ENCODE results near the gene DES. TPM values are rescaled to one million over a fixed set of nuclear protein-coding genes. Genes with fewer than 3 reads are reported as not detected.

Gene DES
- total RNA-seq, 1 donor from 2014 or later: not detected

GRCh38 chr2:219452361-219453317 lies 34.5 kb downstream of the DES start:
- DNase-seq (ENCODE audit: extremely low read depth, low read depth, low spot score): no peak

GRCh38 chr2:219453671-219454590 lies 35.8 kb downstream of the DES start:
- no peak for DNase-seq (ENCODE audit: extremely low read depth, low read depth, low spot score)

- no peak for DNase-seq (ENCODE audit: extremely low read depth, low read depth, low spot score)
Observed at GRCh38 chr2:219455581-219455980, 37.4 kb downstream of the DES start.

- no peak for DNase-seq (ENCODE audit: extremely low read depth, low read depth, low spot score)
Observed at GRCh38 chr2:219457784-219458369, 39.7 kb downstream of the DES start.

GRCh38 chr2:219458996-219459395 lies 40.8 kb downstream of the DES start:
- DNase-seq (ENCODE audit: extremely low read depth, low read depth, low spot score): no peak

- no peak for DNase-seq (ENCODE audit: extremely low read depth, low read depth, low spot score)
Observed at GRCh38 chr2:219459460-219460311, 41.5 kb downstream of the DES start.

- DNase-seq (ENCODE audit: extremely low read depth, low read depth, low spot score): no peak
Observed at GRCh38 chr2:219460424-219460926, 42.3 kb downstream of the DES start.

- DNase-seq (ENCODE audit: extremely low read depth, low read depth, low spot score): no peak
Observed at GRCh38 chr2:219461047-219461514, 42.9 kb downstream of the DES start.

- DNase-seq (ENCODE audit: extremely low read depth, low read depth, low spot score): no peak
Observed at GRCh38 chr2:219461669-219462068, 43.5 kb downstream of the DES start.

GRCh38 chr2:219462349-219462748 lies 44.2 kb downstream of the DES start:
- no peak for DNase-seq (ENCODE audit: extremely low read depth, low read depth, low spot score)

- DNase-seq (ENCODE audit: extremely low read depth, low read depth, low spot score): no peak
Observed at GRCh38 chr2:219464286-219465032, 46.3 kb downstream of the DES start.

GRCh38 chr2:219465659-219466561 lies 47.7 kb downstream of the DES start:
- DNase-seq (ENCODE audit: extremely low read depth, low read depth, low spot score): no peak

GRCh38 chr2:219466816-219467735 lies 48.9 kb downstream of the DES start:
- DNase-seq (ENCODE audit: extremely low read depth, low read depth, low spot score): no peak

- no peak for DNase-seq (ENCODE audit: extremely low read depth, low read depth, low spot score)
Observed at GRCh38 chr2:219467736-219468075, 49.5 kb downstream of the DES start.

GRCh38 chr2:219468410-219469185 lies 50.4 kb downstream of the DES start:
- DNase-seq (ENCODE audit: extremely low read depth, low read depth, low spot score): no peak

GRCh38 chr2:219469186-219469724 lies 51.1 kb downstream of the DES start:
- no peak for DNase-seq (ENCODE audit: extremely low read depth, low read depth, low spot score)

Measured in glomerular endothelial cell (primary cell).